Mesothelial cell of epicardium (in vitro differentiated cells): ENCODE results near the gene KREMEN2. TPM values are rescaled to one million over a fixed set of nuclear protein-coding genes. Genes with fewer than 3 reads are reported as not detected.
A peak's percentile ranks its signal among the peaks of the same experiment; 100 is the strongest.

Experiments used
- DNase-seq, 2 experiments: peaks; one replicate each; pipeline ENCODE4 v3.0.0; 2021; ENCODE audit warnings: low spot score in 2 of 2; ENCODE audit not compliant: unreplicated experiment in 2 of 2
- H3K27ac Mint-ChIP-seq: 2 replicates; pipeline ENCODE4 v1.8.0; 2021; ENCODE audit warnings: mixed read lengths
- H3K27me3 Mint-ChIP-seq: 2 replicates; pipeline ENCODE4 v1.8.0; 2021; ENCODE audit warnings: low read depth, mixed read lengths
- H3K36me3 Mint-ChIP-seq: 2 replicates; pipeline ENCODE4 v1.8.0; 2021; ENCODE audit warnings: mixed read lengths
- H3K4me1 Mint-ChIP-seq: 2 replicates; pipeline ENCODE4 v1.8.0; 2021; ENCODE audit warnings: mixed read lengths
- H3K4me3 Mint-ChIP-seq: 2 replicates; pipeline ENCODE4 v1.8.0; 2021; ENCODE audit warnings: mild to moderate bottlenecking, moderate library complexity, mixed read lengths
- H3K9me3 Mint-ChIP-seq: 2 replicates; pipeline ENCODE4 v1.8.0; 2021; ENCODE audit warnings: mixed read lengths
- CTCF ChIP-seq: fragments of 200-600 bp; sonication (generic); IDR thresholded peaks from one replicate; pipeline ENCODE4 v1.5.0; 2021; ENCODE audit warnings: antibody characterized with exemption; ENCODE audit not compliant: unreplicated experiment
- total RNA-seq: library from RNA; stranded (reverse); gene quantifications from 3 replicates; pipeline ENCODE4 v1.2.1, GENCODE V29; 2021

KREMEN2 gene
- total RNA-seq, 1 donor from 2014 or later, result 29.1 TPM

- Mint-ChIP-seq H3K4me1 (peaks cover 19% of the 10 kb centered on the region), H3K4me3 (peak within 1 kb of the TSS; percentile 67), H3K36me3 (peaks cover 1% of the 10 kb centered on the region), H3K27me3 (peaks cover 3% of the 10 kb centered on the region), H3K27ac (peak within 1 kb of the TSS; percentile 71), H3K9me3 (no peaks in the 10 kb centered on the region)
- peak; percentile 75 to 90 for DNase-seq
- no peak for TF ChIP-seq CTCF
Observed at GRCh38 chr16:2968738-2969544, 4.9 kb downstream of the KREMEN2 start, which contains the start of gene PAQR4. Gene PAQR4 (plus strand): TSS chr16:2969348. CDS start chr16:2969675, 327 bp downstream.

GRCh38 chr16:2969545-2970521 lies 5.8 kb downstream of the KREMEN2 start:
- peak in 1 of 2 experiments; percentile 61 for DNase-seq
- peak; percentile 16 for TF ChIP-seq CTCF
- peaks cover 1% of the 10 kb centered on the region for H3K36me3 Mint-ChIP-seq
- peaks cover 17% of the 10 kb centered on the region for H3K4me1 Mint-ChIP-seq
- no peak overlapping the region for H3K27ac Mint-ChIP-seq
- no peaks in the 10 kb centered on the region for H3K9me3 Mint-ChIP-seq
- H3K4me3 Mint-ChIP-seq, result peak overlapping the region; percentile 52
- H3K27me3 Mint-ChIP-seq, result no peaks in the 10 kb centered on the region

- Mint-ChIP-seq H3K27me3 (no peaks in the 10 kb centered on the region), H3K36me3 (peaks cover 1% of the 10 kb centered on the region), H3K27ac (no peak overlapping the region), H3K4me3 (peak overlapping the region; percentile 52), H3K4me1 (peaks cover 15% of the 10 kb centered on the region), H3K9me3 (no peaks in the 10 kb centered on the region)
- no peak for DNase-seq
- TF ChIP-seq CTCF, result no peak
Observed at GRCh38 chr16:2970563-2970962, 6.5 kb downstream of the KREMEN2 start.

- Mint-ChIP-seq H3K4me3 (peak overlapping the region; percentile 52), H3K36me3 (peaks cover 1% of the 10 kb centered on the region), H3K4me1 (peaks cover 15% of the 10 kb centered on the region), H3K27ac (no peak overlapping the region), H3K9me3 (no peaks in the 10 kb centered on the region), H3K27me3 (no peaks in the 10 kb centered on the region)
- no peak for TF ChIP-seq CTCF
- no peak for DNase-seq
Observed at GRCh38 chr16:2971134-2971984, 7.3 kb downstream of the KREMEN2 start.
